ENCODE data around the gene FAM107B.
"Not testable (repeated sequence)": the region's sequence is repeated elsewhere in the genome, so short reads cannot be mapped to it uniquely, and the experiment has no call there.

Gene FAM107B

GRCh38 chr10:14697281-14697680 lies 77.4 kb downstream of the FAM107B start:
- TF ChIP-seq CTCF (IDR thresholded peaks at IDR 0.05; ENCODE audit: insufficient read depth, low read depth, low read length, missing control alignments) = no peak
- H3K4me3 ChIP-seq (ENCODE audit: low read length) = no peak overlapping the region
- DNase-seq (ENCODE audit: low read depth) = no peak

DNA sequence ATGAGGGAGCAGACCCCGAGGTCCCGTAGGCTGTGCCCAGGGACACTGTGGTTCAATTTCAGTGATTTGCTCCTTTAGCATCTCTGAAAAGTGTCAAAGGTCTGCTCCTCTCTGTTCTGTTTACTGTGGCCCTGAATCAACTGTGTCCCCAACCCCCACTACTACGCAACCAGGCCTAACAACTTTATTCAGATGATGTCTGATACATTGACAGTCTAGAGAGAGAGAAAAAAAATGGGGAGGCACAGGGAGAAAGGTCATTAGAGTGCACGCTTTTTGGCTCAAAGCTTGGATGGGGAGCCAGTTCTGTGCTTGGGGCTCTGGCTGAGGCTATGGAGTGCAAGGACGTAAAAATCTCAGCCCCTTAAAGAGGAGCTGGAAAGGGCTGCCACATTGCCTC lies 77.9 kb downstream of the FAM107B start:
- H3K4me3 ChIP-seq (ENCODE audit: low read length) = no peak overlapping the region
- TF ChIP-seq CTCF (IDR thresholded peaks at IDR 0.05; ENCODE audit: insufficient read depth, low read depth, low read length, missing control alignments) = no peak
- DNase-seq (ENCODE audit: low read depth) = no peak

GRCh38 chr10:14695847-14696480 lies 78.7 kb downstream of the FAM107B start:
- TF ChIP-seq CTCF (IDR thresholded peaks at IDR 0.05; ENCODE audit: insufficient read depth, low read depth, low read length, missing control alignments) = no peak
- no peak for DNase-seq (ENCODE audit: low read depth)
- no peak overlapping the region for H3K4me3 ChIP-seq (ENCODE audit: low read length)

DNA sequence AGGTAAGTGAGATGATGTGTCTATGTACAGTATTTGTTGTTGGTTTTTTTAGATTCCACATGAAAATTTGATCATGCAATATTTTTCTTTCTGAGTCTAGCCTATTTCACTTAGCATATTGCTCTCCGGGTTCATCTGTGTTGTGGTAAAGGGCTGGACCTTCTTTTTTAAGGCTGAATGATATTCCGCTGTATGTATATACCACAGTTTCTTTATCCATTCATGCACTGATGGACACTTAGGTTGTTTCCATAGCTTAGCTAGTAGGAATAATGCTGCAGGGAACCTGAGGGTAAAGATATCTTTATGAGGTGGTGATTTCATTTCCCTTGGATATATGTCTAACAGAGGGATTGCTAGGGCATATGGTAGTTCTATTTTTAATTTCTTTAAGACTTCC lies 80.8 kb downstream of the FAM107B start:
- no peak for DNase-seq (ENCODE audit: low read depth)
- no peak overlapping the region for H3K4me3 ChIP-seq (ENCODE audit: low read length)
- no peak for TF ChIP-seq CTCF (IDR thresholded peaks at IDR 0.05; ENCODE audit: insufficient read depth, low read depth, low read length, missing control alignments)

GRCh38 chr10:14692344-14693076 lies 82.2 kb downstream of the FAM107B start:
- DNase-seq (ENCODE audit: low read depth) = no peak
- no peak for TF ChIP-seq CTCF (IDR thresholded peaks at IDR 0.05; ENCODE audit: insufficient read depth, low read depth, low read length, missing control alignments)
- no peak overlapping the region for H3K4me3 ChIP-seq (ENCODE audit: low read length)

- no peak for TF ChIP-seq CTCF (IDR thresholded peaks at IDR 0.05; ENCODE audit: insufficient read depth, low read depth, low read length, missing control alignments)
- no peak for DNase-seq (ENCODE audit: low read depth)
- no peak overlapping the region for H3K4me3 ChIP-seq (ENCODE audit: low read length)
These were observed 83.3 kb downstream of the FAM107B start for GRCh38 chr10:14691359-14691758.

DNA sequence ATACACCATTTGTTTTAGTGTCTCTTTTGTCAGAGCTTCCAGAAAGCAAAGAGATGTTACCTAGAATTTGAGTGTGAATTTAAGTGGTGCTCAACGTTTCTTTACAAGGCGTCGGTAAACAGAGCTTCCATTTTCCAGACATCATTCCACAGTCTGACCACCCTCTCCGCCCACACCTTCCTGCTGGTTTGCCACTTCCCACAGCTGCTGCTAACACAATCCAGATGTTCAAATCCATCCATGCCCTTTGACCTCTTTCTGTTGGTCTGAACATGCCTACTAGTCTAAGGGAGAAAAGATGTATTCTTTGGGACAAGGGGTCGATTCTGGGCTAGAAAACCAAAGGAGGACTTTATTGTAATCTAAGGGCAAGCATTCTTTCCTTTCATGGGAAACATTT lies 86.1 kb downstream of the FAM107B start:
- no peak overlapping the region for H3K4me3 ChIP-seq (ENCODE audit: low read length)
- DNase-seq (ENCODE audit: low read depth) = no peak
- no peak for TF ChIP-seq CTCF (IDR thresholded peaks at IDR 0.05; ENCODE audit: insufficient read depth, low read depth, low read length, missing control alignments)

DNA sequence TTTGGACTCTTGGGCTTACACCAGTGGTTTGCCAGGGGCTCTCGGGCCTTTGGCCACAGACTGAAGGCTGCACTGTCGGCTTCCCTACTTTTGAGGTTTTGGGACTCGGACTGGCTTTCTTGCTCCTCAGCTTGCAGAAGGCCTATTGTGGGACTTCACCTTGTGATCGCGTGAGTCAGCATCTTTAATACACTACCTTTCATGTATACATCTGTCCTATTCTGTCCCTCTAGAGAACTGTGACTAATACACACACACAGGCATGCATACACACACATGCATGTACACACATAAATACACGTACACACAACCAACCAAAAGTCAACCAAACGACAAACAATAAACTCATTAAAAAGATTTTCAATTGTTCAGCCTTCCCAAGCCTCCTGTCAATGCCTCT lies 86.5 kb downstream of the FAM107B start:
- H3K4me3 ChIP-seq (ENCODE audit: low read length); DNase-seq (ENCODE audit: low read depth): not testable (repeated sequence)

Measured in epithelial cell of esophagus (primary cell).